ENCODE data around the gene STK35.
"Not testable (repeated sequence)": the region's sequence is repeated elsewhere in the genome, so short reads cannot be mapped to it uniquely, and the experiment has no call there.

Gene STK35

GRCh38 chr20:2179233-2179580 lies 77.6 kb downstream of the STK35 start:
- no peak overlapping the region for H3K4me3 Mint-ChIP-seq
- no peak for TF ChIP-seq CTCF (IDR thresholded peaks at IDR 0.05; ENCODE audit: unreplicated experiment in 3 of 3)
- peaks cover 16% of the 10 kb centered on the region for H3K4me1 Mint-ChIP-seq
- H3K27ac Mint-ChIP-seq: no peak overlapping the region
- peaks cover 8% of the 10 kb centered on the region for H3K27me3 Mint-ChIP-seq (ENCODE audit: low read depth)
- H3K36me3 Mint-ChIP-seq (ENCODE audit: low read depth): no peaks in the 10 kb centered on the region
- no peaks in the 10 kb centered on the region for H3K9me3 Mint-ChIP-seq

DNA sequence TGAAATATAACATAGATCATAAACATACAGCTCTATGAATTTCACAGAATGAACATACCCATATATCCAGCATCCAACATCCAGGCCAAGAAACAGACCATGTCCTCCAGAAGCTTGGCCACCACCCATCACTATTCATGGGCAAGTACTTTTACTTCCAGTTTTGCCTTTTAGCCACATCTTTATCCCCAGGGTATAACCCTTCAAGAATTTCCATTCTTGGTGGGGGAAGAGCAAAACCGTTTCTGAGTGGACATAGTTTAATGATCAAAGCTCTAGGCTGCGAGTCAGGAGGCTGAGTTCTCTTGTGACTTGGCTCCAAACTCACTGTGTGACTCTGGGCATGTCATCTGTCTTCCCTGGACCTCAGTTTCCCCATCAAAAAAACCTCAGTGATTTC lies 78.3 kb downstream of the STK35 start:
- Mint-ChIP-seq H3K9me3 (no peaks in the 10 kb centered on the region), H3K27ac (no peak overlapping the region)
- no peak for TF ChIP-seq CTCF (IDR thresholded peaks at IDR 0.05; ENCODE audit: unreplicated experiment in 3 of 3)

DNA sequence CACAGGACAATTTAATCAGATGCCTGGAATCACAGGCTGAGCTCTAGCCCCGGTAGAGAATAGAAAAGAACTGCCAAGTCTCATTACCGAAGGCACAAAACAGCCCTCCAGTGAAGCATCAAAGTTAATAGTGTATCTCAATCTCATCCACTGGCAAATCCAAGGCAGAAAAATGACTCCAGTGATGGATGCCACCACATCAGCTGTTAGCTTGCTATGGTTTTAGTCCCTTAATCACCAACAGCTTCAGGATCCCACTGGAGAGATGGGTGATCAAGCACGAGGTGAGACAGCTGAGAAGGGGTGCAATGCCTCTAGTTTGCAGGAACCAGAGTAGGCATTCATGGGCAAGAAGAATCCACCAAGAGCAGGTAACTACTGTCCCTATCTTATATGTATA lies 81.8 kb downstream of the STK35 start:
- H3K4me1 Mint-ChIP-seq: peaks cover 5% of the 10 kb centered on the region
- TF ChIP-seq CTCF (IDR thresholded peaks at IDR 0.05; ENCODE audit: unreplicated experiment in 3 of 3): no peak
- peaks cover 4% of the 10 kb centered on the region for H3K27me3 Mint-ChIP-seq (ENCODE audit: low read depth)
- H3K9me3 Mint-ChIP-seq: peaks cover 7% of the 10 kb centered on the region
- no peak overlapping the region for H3K4me3 Mint-ChIP-seq
- no peaks in the 10 kb centered on the region for H3K36me3 Mint-ChIP-seq (ENCODE audit: low read depth)
- no peak overlapping the region for H3K27ac Mint-ChIP-seq

More for the DNA sequence above, 78.3 kb downstream of the STK35 start:
- H3K4me1 Mint-ChIP-seq: peaks cover 16% of the 10 kb centered on the region
- no peak overlapping the region for H3K4me3 Mint-ChIP-seq
- no peaks in the 10 kb centered on the region for H3K36me3 Mint-ChIP-seq (ENCODE audit: low read depth)
- H3K27me3 Mint-ChIP-seq (ENCODE audit: low read depth): peaks cover 4% of the 10 kb centered on the region

DNA sequence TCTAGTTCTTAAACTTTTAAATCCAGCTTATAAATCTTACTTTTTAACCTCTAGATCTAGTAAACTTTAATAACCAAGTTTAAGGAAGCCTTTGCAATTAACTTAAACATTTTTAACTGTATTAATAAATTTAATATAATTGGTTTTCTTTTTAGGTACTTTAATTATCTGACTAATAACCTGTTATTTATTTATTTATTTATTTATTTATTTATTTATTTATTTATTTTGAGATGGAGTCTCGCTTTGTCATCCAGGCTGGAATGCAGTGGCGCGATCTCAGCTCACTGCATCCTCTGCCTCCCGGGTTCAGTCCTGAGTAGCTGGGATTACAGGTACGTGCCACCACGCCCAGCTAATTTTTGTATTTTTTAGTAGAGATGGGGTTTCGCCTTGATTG lies 83.3 kb downstream of the STK35 start:
- not testable (repeated sequence) for H3K27ac Mint-ChIP-seq; H3K36me3 Mint-ChIP-seq (ENCODE audit: low read depth); H3K4me1 Mint-ChIP-seq; H3K4me3 Mint-ChIP-seq; H3K27me3 Mint-ChIP-seq (ENCODE audit: low read depth); H3K9me3 Mint-ChIP-seq

- no peak for TF ChIP-seq CTCF (IDR thresholded peaks at IDR 0.05; ENCODE audit: unreplicated experiment in 3 of 3)
- Mint-ChIP-seq H3K27ac (no peak overlapping the region), H3K9me3 (no peaks in the 10 kb centered on the region)
Observed at GRCh38 chr20:2195614-2196013, 94.0 kb downstream of the STK35 start.

DNA sequence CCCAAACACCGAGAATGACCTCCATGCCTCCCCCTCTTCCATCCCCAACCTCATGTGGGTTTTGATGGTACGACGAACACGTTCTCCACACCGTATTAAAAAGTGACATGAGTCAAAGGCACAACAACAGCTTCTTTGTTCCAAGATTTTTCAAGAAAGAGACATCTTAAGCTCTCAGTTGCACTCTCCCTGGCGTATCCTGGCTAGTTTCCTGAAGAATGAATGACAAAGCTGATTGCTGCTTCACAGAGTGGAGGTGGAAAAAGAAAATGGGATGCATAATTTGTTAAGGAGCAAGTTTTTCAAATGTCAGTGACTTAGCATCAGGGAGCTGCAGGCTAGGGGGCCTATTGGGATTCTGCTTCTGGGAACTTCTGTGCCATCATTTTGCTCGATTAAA lies 95.5 kb downstream of the STK35 start:
- no peaks in the 10 kb centered on the region for H3K4me1 Mint-ChIP-seq
- TF ChIP-seq CTCF (IDR thresholded peaks at IDR 0.05; ENCODE audit: unreplicated experiment in 3 of 3): no peak
- H3K27ac Mint-ChIP-seq: no peak overlapping the region
- H3K36me3 Mint-ChIP-seq (ENCODE audit: low read depth): no peaks in the 10 kb centered on the region
- peaks cover 33% of the 10 kb centered on the region for H3K27me3 Mint-ChIP-seq (ENCODE audit: low read depth)
- H3K9me3 Mint-ChIP-seq: no peaks in the 10 kb centered on the region
- no peak overlapping the region for H3K4me3 Mint-ChIP-seq

More at GRCh38 chr20:2195614-2196013, 94.0 kb downstream of the STK35 start:
- no peaks in the 10 kb centered on the region for H3K4me1 Mint-ChIP-seq
- no peaks in the 10 kb centered on the region for H3K36me3 Mint-ChIP-seq (ENCODE audit: low read depth)
- no peak overlapping the region for H3K4me3 Mint-ChIP-seq
- peaks cover 41% of the 10 kb centered on the region for H3K27me3 Mint-ChIP-seq (ENCODE audit: low read depth)
